GM12892 (cell line): ENCODE measurements around the gene TENT4B.

Experiments used
- POLR2A ChIP-seq: IDR thresholded peaks from 2 replicates; pipeline ENCODE4 v1.6.1; 2011; ENCODE audit warnings: low read depth, low read length, control low read depth
- POLR2AphosphoS5 ChIP-seq: IDR thresholded peaks from 2 replicates; pipeline ENCODE4 v1.6.1; 2011; ENCODE audit warnings: low read depth, low read length, control low read depth
- TAF1 ChIP-seq: IDR thresholded peaks from 2 replicates; pipeline ENCODE4 v1.6.1; 2011; ENCODE audit warnings: low read depth, mild to moderate bottlenecking, control low read depth, low read length, borderline replicate concordance

- no peak for TF ChIP-seq POLR2AphosphoS5
- TF ChIP-seq POLR2A, result no peak
- no peak for TF ChIP-seq TAF1
These were observed 118.3 kb downstream of the TENT4B start for GRCh38 chr16:50271148-50272041.
